Naive thymus-derived CD4-positive, alpha-beta T cell (primary cell): ENCODE results near the gene MAGEF1. TPM values are rescaled to one million over a fixed set of nuclear protein-coding genes. Genes with fewer than 3 reads are reported as not detected.

Source experiments
- ATAC-seq: fragments of 150-1000 bp; cut with Tn5 transposase; 2 replicates; pipeline ENCODE4 v1.10.0; 2021; ENCODE audit warnings: mild to moderate bottlenecking, moderate library complexity
- CTCF ChIA-PET: fragments of 350-600 bp; sonication (Branson Sonifier 250); formaldehyde crosslinking; loops from one replicate; lab custom pipeline; 2021; ENCODE audit warnings: antibody characterized with exemption; lab: Charles Lee
- POLR2A ChIA-PET: fragments of 350-600 bp; sonication (Branson Sonifier 250); formaldehyde crosslinking; loops from one replicate; lab custom pipeline; 2021; ENCODE audit warnings: antibody characterized with exemption, inconsistent platforms; lab: Charles Lee
- DNase-seq, 9 donors: peaks; one replicate each; pipeline versions ENCODE4 v3.0.0 to v3.0.0-alpha.2; 2020 to 2022; ENCODE audit warnings: mixed read lengths in 1 of 9
- H3K27ac ChIP-seq: one replicate; pipeline ENCODE4 v1.7.0; 2013; ENCODE audit warnings: mild to moderate bottlenecking, low read depth, low read length, moderate library complexity
- H3K27me3 ChIP-seq, 2 donors: one replicate each; pipeline ENCODE4 v1.7.0; 2013; ENCODE audit warnings: low read length in 2 of 2, mild to moderate bottlenecking in 2 of 2, moderate library complexity in 2 of 2; ENCODE audit not compliant: control insufficient read depth in 2 of 2, insufficient read depth in 2 of 2
- H3K36me3 ChIP-seq, 3 experiments: 1 replicate in 2 of 3; 2 replicates in 1 of 3; pipeline ENCODE4 v1.7.0; 2013; ENCODE audit warnings: low read length in 3 of 3, mild to moderate bottlenecking in 3 of 3, moderate library complexity in 1 of 3; ENCODE audit not compliant: insufficient read depth in 3 of 3, control insufficient read depth in 2 of 3
- H3K4me1 ChIP-seq, 2 donors: one replicate each; pipeline ENCODE4 v1.7.0; 2013; ENCODE audit warnings: low read length in 2 of 2, mild to moderate bottlenecking in 2 of 2, moderate library complexity in 1 of 2; ENCODE audit not compliant: control insufficient read depth in 2 of 2, insufficient read depth in 2 of 2
- H3K4me3 ChIP-seq: 2 replicates; pipeline ENCODE4 v1.7.0; 2013; ENCODE audit warnings: mild to moderate bottlenecking, low read length
- H3K9me3 ChIP-seq, 3 experiments: 1 replicate in 2 of 3; 2 replicates in 1 of 3; pipeline ENCODE4 v1.7.0; 2013; ENCODE audit warnings: low read length in 3 of 3; ENCODE audit not compliant: control insufficient read depth in 2 of 3
- H3K27ac Mint-ChIP-seq, 9 donors: one replicate each; pipeline ENCODE4 v1.8.0; 2020 to 2022; ENCODE audit warnings: mixed read lengths in 9 of 9, mild to moderate bottlenecking in 8 of 9, moderate library complexity in 5 of 9, inconsistent platforms in 2 of 9
- H3K27me3 Mint-ChIP-seq, 5 donors: one replicate each; pipeline ENCODE4 v1.8.0; 2021 to 2022; ENCODE audit warnings: mixed read lengths in 5 of 5, mild to moderate bottlenecking in 1 of 5
- H3K36me3 Mint-ChIP-seq, 5 donors: one replicate each; pipeline ENCODE4 v1.8.0; 2020 to 2022; ENCODE audit warnings: mixed read lengths in 5 of 5, mild to moderate bottlenecking in 3 of 5, inconsistent platforms in 1 of 5
- H3K4me1 Mint-ChIP-seq, 7 donors: one replicate each; pipeline ENCODE4 v1.8.0; 2020 to 2022; ENCODE audit warnings: mixed read lengths in 7 of 7, mild to moderate bottlenecking in 3 of 7, inconsistent platforms in 1 of 7
- H3K4me3 Mint-ChIP-seq, 10 donors: one replicate each; pipeline ENCODE4 v1.8.0; 2020 to 2022; ENCODE audit warnings: mild to moderate bottlenecking in 10 of 10, mixed read lengths in 10 of 10, moderate library complexity in 6 of 10, inconsistent platforms in 2 of 10
- H3K9me3 Mint-ChIP-seq, 11 donors: one replicate each; pipeline ENCODE4 v1.8.0; 2020 to 2022; ENCODE audit warnings: mixed read lengths in 11 of 11, mild to moderate bottlenecking in 4 of 11, inconsistent platforms in 1 of 11, moderate library complexity in 1 of 11
- intact Hi-C, 2 donors: fragments of 100-400 bp; cut with micrococcal nuclease; formaldehyde crosslinking; loops; one replicate each; pipeline ENCODE4 v1.15.1; 2023
- polyA plus RNA-seq, 2 donors: library from polyadenylated mRNA; unstranded; fragments of 300-500 nt; fragmentation: Illumina TruSeq; gene quantifications; one replicate each; pipeline ENCODE4 v1.2.3, GENCODE V29; 2021
- total RNA-seq, 6 experiments: library from RNA in 5 of 6; stranded (reverse) in 5 of 6; gene quantifications; 1 replicate in 5 of 6; 2 replicates in 1 of 6; pipeline ENCODE4 v1.2.3 and lab custom pipeline; 2021 to 2026

Gene MAGEF1
- total and polyA plus RNA-seq, 7 experiments from 2014 or later: 9.0 to 40.0 (median 17.0) TPM

DNA sequence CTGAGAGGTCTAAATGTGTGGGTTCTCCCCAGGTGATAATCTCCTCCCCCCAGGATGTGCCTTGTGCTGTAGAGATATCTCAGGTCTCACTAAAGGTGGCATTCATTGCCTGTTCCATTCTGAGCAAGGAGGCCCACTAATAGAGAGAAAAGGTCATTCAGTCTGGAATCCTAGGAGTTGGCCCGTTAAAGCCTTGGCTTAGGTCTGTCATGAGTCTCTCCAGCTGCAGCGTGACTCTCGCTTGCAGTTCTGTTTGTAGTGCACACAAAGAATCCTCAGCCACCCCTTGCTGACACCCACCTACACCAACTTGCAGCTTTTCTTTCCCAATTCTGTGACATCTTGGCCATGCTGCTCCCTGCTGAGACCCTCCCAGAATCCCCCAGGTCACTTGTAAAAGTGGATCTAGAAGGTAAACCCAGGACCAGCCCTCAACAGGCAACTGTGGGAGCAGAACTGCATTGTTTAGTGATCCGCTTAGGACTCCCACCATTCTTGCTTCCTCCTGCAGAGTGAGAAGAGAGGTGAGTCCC lies 17.7 kb downstream of the MAGEF1 start:
- no peak overlapping the region for H3K4me3 ChIP-seq
- Mint-ChIP-seq H3K36me3 (peaks cover 0 to 3% (median 0%) of the 10 kb centered on the region in 5 donors), H3K4me1 (no peaks in the 10 kb centered on the region), H3K9me3 (peaks cover 0 to 2% (median 0%) of the 10 kb centered on the region in 11 donors), H3K27ac (peak overlapping the region in 1 of 9 donors; percentile 19), H3K4me3 (no peak overlapping the region), H3K27me3 (peaks cover 0 to 17% (median 6%) of the 10 kb centered on the region in 5 donors)
- ChIA-PET CTCF (no interaction called here), POLR2A (no interaction called here)
- no peaks in the 10 kb centered on the region for H3K36me3 ChIP-seq
- no peaks in the 10 kb centered on the region for H3K4me1 ChIP-seq
- H3K27me3 ChIP-seq: no peaks in the 10 kb centered on the region
- ATAC-seq: no peak
- intact Hi-C loops: no loop called here
- no peak for DNase-seq
- H3K9me3 ChIP-seq: no peaks in the 10 kb centered on the region
- no peak overlapping the region for H3K27ac ChIP-seq

GRCh38 chr3:184693011-184693975 lies 18.6 kb downstream of the MAGEF1 start:
- no peak for ATAC-seq
- H3K4me1 Mint-ChIP-seq: no peaks in the 10 kb centered on the region
- Histone ChIP-seq H3K27me3 (no peaks in the 10 kb centered on the region), H3K4me1 (no peaks in the 10 kb centered on the region), H3K36me3 (no peaks in the 10 kb centered on the region), H3K9me3 (no peaks in the 10 kb centered on the region), H3K27ac (no peak overlapping the region), H3K4me3 (no peak overlapping the region)
- H3K9me3 Mint-ChIP-seq: peaks cover 0 to 2% (median 0%) of the 10 kb centered on the region in 11 donors
- ChIA-PET CTCF (interaction anchor here (0.5 kb wide), 1 partner anchor 982 kb away, joined by 4 read pairs; no protein-coding TSS in a partner anchor), POLR2A (interaction anchor here (0.6 kb wide), 1 partner anchor 31 kb away, joined by 3 read pairs; no protein-coding TSS in a partner anchor)
- H3K36me3 Mint-ChIP-seq: no peaks in the 10 kb centered on the region
- H3K4me3 Mint-ChIP-seq: no peak overlapping the region
- no peak for DNase-seq
- no peak overlapping the region for H3K27ac Mint-ChIP-seq
- intact Hi-C loops: no loop called here
- peaks cover 0 to 22% (median 6%) of the 10 kb centered on the region in 5 donors for H3K27me3 Mint-ChIP-seq

DNA sequence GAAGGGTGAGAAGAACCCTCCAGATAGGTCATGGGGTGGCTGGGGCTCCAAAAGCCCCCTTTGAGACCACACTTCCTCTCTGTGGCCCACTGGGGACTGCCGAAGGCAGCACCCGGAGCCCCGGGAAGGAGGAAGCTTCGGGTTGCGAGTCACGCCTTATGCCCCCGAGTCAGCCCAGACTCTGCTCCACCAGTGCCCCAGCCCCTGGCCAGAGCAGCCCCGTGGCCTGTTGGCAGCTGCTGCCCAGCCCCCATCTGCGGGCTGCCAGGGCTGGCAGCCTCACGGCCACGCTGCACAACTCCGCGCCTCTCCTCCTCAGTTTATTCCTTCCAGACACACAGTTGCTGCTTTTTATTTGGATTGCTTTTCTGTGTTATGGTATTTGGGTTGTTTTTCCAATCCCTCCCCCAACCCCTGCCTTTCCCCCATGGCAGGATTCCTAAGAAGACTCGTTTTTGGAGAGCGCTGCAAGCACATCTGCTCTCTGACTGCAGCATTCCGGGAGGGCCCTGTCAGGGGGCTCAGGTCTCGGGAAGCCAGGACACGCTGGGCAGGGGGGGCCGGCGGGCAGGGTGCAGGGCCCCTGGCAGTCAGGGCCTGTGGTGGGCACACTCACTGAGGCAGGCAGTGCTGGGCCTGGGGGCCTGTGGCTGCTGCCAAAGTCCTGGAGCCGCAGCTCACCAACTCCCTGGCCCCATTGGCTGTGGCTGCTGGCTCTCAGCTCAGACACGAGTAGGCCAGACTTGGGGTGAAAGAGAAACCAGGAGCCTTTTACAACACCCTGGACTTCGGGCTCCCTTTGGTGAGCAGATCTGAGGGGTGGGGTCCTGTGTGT lies 20.2 kb downstream of the MAGEF1 start:
- Mint-ChIP-seq H3K27me3 (peaks cover 0 to 18% (median 6%) of the 10 kb centered on the region in 5 donors), H3K27ac (no peak overlapping the region), H3K36me3 (no peaks in the 10 kb centered on the region), H3K4me3 (no peak overlapping the region), H3K4me1 (no peaks in the 10 kb centered on the region), H3K9me3 (no peaks in the 10 kb centered on the region)
- H3K36me3 ChIP-seq: no peaks in the 10 kb centered on the region
- CTCF ChIA-PET: no interaction called here
- DNase-seq: no peak
- no peak overlapping the region for H3K4me3 ChIP-seq
- POLR2A ChIA-PET: no interaction called here
- H3K27me3 ChIP-seq: no peaks in the 10 kb centered on the region
- H3K4me1 ChIP-seq: no peaks in the 10 kb centered on the region
- intact Hi-C loops: no loop called here
- peak; percentile 49 for ATAC-seq
- no peak overlapping the region for H3K27ac ChIP-seq
- H3K9me3 ChIP-seq: no peaks in the 10 kb centered on the region

GRCh38 chr3:184690192-184690883 lies 21.5 kb downstream of the MAGEF1 start:
- CTCF ChIA-PET: interaction anchor here (1.2 kb wide), 1 partner anchor 12 kb away, joined by 3 read pairs; no protein-coding TSS in a partner anchor
- intact Hi-C loops: no loop called here
- Mint-ChIP-seq H3K36me3 (no peaks in the 10 kb centered on the region), H3K9me3 (no peaks in the 10 kb centered on the region), H3K27me3 (peaks cover 0 to 20% (median 6%) of the 10 kb centered on the region in 5 donors), H3K27ac (no peak overlapping the region), H3K4me1 (no peaks in the 10 kb centered on the region), H3K4me3 (no peak overlapping the region)
- Histone ChIP-seq H3K9me3 (no peaks in the 10 kb centered on the region), H3K27me3 (no peaks in the 10 kb centered on the region), H3K36me3 (no peaks in the 10 kb centered on the region), H3K4me3 (no peak overlapping the region), H3K4me1 (no peaks in the 10 kb centered on the region), H3K27ac (no peak overlapping the region)
- ATAC-seq (no peak), DNase-seq (no peak)
- POLR2A ChIA-PET: no interaction called here

GRCh38 chr3:184688882-184689271 lies 23.0 kb downstream of the MAGEF1 start:
- Histone ChIP-seq H3K27me3 (no peaks in the 10 kb centered on the region), H3K9me3 (no peaks in the 10 kb centered on the region), H3K27ac (no peak overlapping the region), H3K4me3 (no peak overlapping the region), H3K36me3 (no peaks in the 10 kb centered on the region), H3K4me1 (no peaks in the 10 kb centered on the region)
- intact Hi-C loops: no loop called here
- ChIA-PET POLR2A (no interaction called here), CTCF (no interaction called here)
- H3K36me3 Mint-ChIP-seq: no peaks in the 10 kb centered on the region
- no peak overlapping the region for H3K4me3 Mint-ChIP-seq
- H3K9me3 Mint-ChIP-seq: no peaks in the 10 kb centered on the region
- DNase-seq: no peak
- ATAC-seq: no peak
- H3K27me3 Mint-ChIP-seq: peaks cover 0 to 17% (median 0%) of the 10 kb centered on the region in 5 donors
- peaks cover 0 to 2% (median 0%) of the 10 kb centered on the region in 7 donors for H3K4me1 Mint-ChIP-seq
- no peak overlapping the region for H3K27ac Mint-ChIP-seq

DNA sequence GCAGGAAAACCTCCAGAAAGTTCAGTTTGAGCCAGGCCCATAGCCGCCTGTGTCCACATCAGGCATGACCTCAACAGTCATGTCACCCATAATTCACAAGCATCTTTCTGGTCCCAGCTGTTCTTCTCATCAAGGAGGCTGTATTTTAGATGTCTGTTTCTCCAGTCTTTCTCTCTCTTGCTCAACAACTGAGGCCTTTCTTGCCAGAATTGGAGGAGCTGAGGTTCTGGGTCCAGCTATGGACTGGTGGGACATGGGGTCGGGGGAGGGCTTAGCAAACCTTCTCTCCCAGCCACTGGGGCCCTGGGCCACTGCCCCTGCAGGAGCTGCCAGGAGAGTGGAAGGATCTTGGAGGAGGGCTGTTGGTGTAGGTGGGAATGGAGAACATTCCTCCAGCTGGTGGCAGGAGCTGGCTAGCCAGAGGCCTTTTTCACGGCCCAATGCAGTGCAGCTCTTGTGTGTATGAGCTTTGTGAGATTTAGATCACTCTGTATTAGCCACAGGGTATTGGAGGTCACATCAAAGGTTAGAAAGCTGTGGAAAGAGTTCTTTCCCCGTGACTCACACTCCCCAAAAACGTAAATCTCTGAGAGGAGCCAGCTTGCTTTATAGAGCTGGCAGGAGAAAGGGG lies 23.5 kb downstream of the MAGEF1 start:
- Histone ChIP-seq H3K4me3 (no peak overlapping the region), H3K27ac (no peak overlapping the region), H3K9me3 (no peaks in the 10 kb centered on the region), H3K36me3 (no peaks in the 10 kb centered on the region), H3K4me1 (no peaks in the 10 kb centered on the region), H3K27me3 (no peaks in the 10 kb centered on the region)
- Mint-ChIP-seq H3K27me3 (peaks cover 0 to 17% (median 0%) of the 10 kb centered on the region in 5 donors), H3K27ac (no peak overlapping the region), H3K4me3 (no peak overlapping the region), H3K9me3 (no peaks in the 10 kb centered on the region), H3K4me1 (peaks cover 0 to 2% (median 0%) of the 10 kb centered on the region in 7 donors), H3K36me3 (no peaks in the 10 kb centered on the region)
- DNase-seq: no peak
- no peak for ATAC-seq
- ChIA-PET CTCF (no interaction called here), POLR2A (no interaction called here)
- intact Hi-C loops: no loop called here
